ENCODE measurements around the gene MAP3K8. TPM values are rescaled to one million over a fixed set of nuclear protein-coding genes. Genes with fewer than 3 reads are reported as not detected.

MAP3K8 gene
- total and polyA plus RNA-seq, 2 of the 8 experiments (the other 6 are each of a cell fraction or from before 2014, with no cell fraction given), result 5.6 to 6.0 TPM

GRCh38 chr10:30436191-30436611 is 2.2 kb downstream of the MAP3K8 start:
- H3K4me3 ChIP-seq (ENCODE audit: extremely low read depth in 1 of 4, insufficient read depth in 2 of 4, low read depth in 3 of 4, low read length in 4 of 4), result peak overlapping the region in 3 of 4 experiments; percentile 24 to 52 (median 26); a peak in 4 of 8 replicates
- DNase-seq (ENCODE audit: low read depth in 1 of 2, low spot score in 2 of 2) (peak in 1 of 2 experiments; percentile 39), FAIRE-seq (no peak)
- H2BK5ac ChIP-seq (ENCODE audit: low read depth, low read length), result no peak overlapping the region
- H3K36me3 ChIP-seq (ENCODE audit: control insufficient read depth in 2 of 4, insufficient read depth in 4 of 4, low read length in 3 of 4), result peaks cover 0 to 4% (median 3%) of the 10 kb centered on the region in 4 experiments; a peak in 4 of 8 replicates
- peaks cover 2 to 4% of the 10 kb centered on the region in 2 experiments for H4K20me1 ChIP-seq (replicated peaks in 1 of 2; ENCODE audit: control insufficient read depth in 1 of 2, insufficient read depth in 2 of 2, low read length in 2 of 2)
- peak overlapping the region; percentile 53; the same call in 1 of the 2 replicates for H4K8ac ChIP-seq (ENCODE audit: extremely low read depth, insufficient read depth, low read length)
- no peak overlapping the region for H3K23ac ChIP-seq (ENCODE audit: insufficient read length)
- H4K91ac ChIP-seq (replicated peaks; ENCODE audit: insufficient read length, low read length), result no peak overlapping the region
- peaks cover 12 to 25% (median 13%) of the 10 kb centered on the region in 4 experiments; a peak in 6 of 7 replicates for H3K4me1 ChIP-seq (replicated peaks in 1 of 4; ENCODE audit: control insufficient read depth in 3 of 4, insufficient read depth in 4 of 4, low read length in 3 of 4)
- H3K4ac ChIP-seq (replicated peaks; ENCODE audit: insufficient read length, low read depth, low read length), result no peak overlapping the region
- no peak overlapping the region for H3K9ac ChIP-seq (replicated peaks in 1 of 4; ENCODE audit: extremely low read depth in 1 of 4, low read depth in 3 of 4, low read length in 3 of 4)
- no peak overlapping the region for H3K18ac ChIP-seq (ENCODE audit: extremely low read depth, low read length)
- peak overlapping the region; percentile 67 to 97 for H3K4me2 ChIP-seq (ENCODE audit: insufficient read depth in 1 of 2, low read depth in 2 of 2, low read length in 2 of 2)
- no peak overlapping the region for H2AFZ ChIP-seq (ENCODE audit: low read length)
- H3K9me3 ChIP-seq (ENCODE audit: insufficient read depth in 2 of 2, low read depth in 1 of 2, low read length in 1 of 2), result no peaks in the 10 kb centered on the region
- no peak overlapping the region for H3K56ac ChIP-seq (replicated peaks; ENCODE audit: insufficient read length, low read depth, low read length)
- no peak overlapping the region for H2AK5ac ChIP-seq (ENCODE audit: low read depth, low read length)
- peaks cover 20% of the 10 kb centered on the region; the same call in 1 of the 2 replicates for H3K23me2 ChIP-seq (ENCODE audit: low read depth, low read length)
- H3K79me2 ChIP-seq (ENCODE audit: control insufficient read depth in 1 of 2, insufficient read depth in 2 of 2, low read length in 2 of 2), result peaks cover 0 to 22% of the 10 kb centered on the region in 2 experiments; a peak in 2 of 4 replicates
- H2BK20ac ChIP-seq (ENCODE audit: low read length), result 0 out of 2 replicates have a peak overlapping the region, but pooled peaks have one; percentile 13
- 3% methylated on average over 7 of the region's 7 CpGs; no CpG with 5 or more reads in 1 of the 2 experiments for WGBS, 2 experiments (ENCODE audit: extremely low coverage in 1 of 2, insufficient coverage in 1 of 2, insufficient read length in 1 of 2, insufficient replicate concordance in 2 of 2, low coverage in 1 of 2, low lambda C conversion rate in 2 of 2, missing lambda C conversion rate in 1 of 2)
- H3K27me3 ChIP-seq (replicated peaks in 1 of 4; ENCODE audit: control insufficient read depth in 3 of 4, extremely low read depth in 1 of 4, insufficient read depth in 3 of 4, low read length in 3 of 4), result peaks cover 0 to 10% (median 4%) of the 10 kb centered on the region in 4 experiments; a peak in 5 of 7 replicates
- H2BK12ac ChIP-seq (ENCODE audit: low read depth, low read length), result no peak overlapping the region
- ChIA-PET POLR2A (ENCODE audit: partially characterized antibody) (interaction anchor here (1.9 kb wide), 1 partner anchor 31 kb away, joined by 3 read pairs; no protein-coding TSS in a partner anchor), CTCF (ENCODE audit: partially characterized antibody) (interaction anchor here (0.6 to 2.4 kb wide), 3 partner anchors 12 to 1303 kb away, joined by 4 to 7 read pairs (median 5); no protein-coding TSS in a partner anchor)
- H3K14ac ChIP-seq (ENCODE audit: insufficient read length), result no peak overlapping the region
- no peaks in the 10 kb centered on the region for H3K79me1 ChIP-seq (ENCODE audit: low read depth, low read length)
- H4K5ac ChIP-seq (ENCODE audit: insufficient read length, low read depth, low read length), result no peak overlapping the region
- H2BK120ac ChIP-seq (replicated peaks; ENCODE audit: low read depth, low read length), result no peak overlapping the region
- H2BK15ac ChIP-seq (ENCODE audit: low read length), result no peak overlapping the region
- no peak overlapping the region for H3K27ac ChIP-seq (ENCODE audit: low read depth, low read length)
- TF ChIP-seq CHD1 (IDR thresholded peaks at IDR 0.05; ENCODE audit: low read depth, low read length), result no peak
- TF ChIP-seq TCF12 (IDR thresholded peaks at IDR 0.05; ENCODE audit: low read depth, low read length), result no peak
- no peak for TF ChIP-seq SP4 (IDR thresholded peaks at IDR 0.05; ENCODE audit: low read length)
- TF ChIP-seq POU5F1 (IDR thresholded peaks at IDR 0.05; ENCODE audit: low read depth, low read length), result no peak
- TF ChIP-seq PHF8 (conservative IDR thresholded peaks at IDR 0.05; ENCODE audit: low read depth, low read length), result no peak
- TF ChIP-seq CBX5 (IDR thresholded peaks at IDR 0.05; ENCODE audit: low read depth, low read length), result no peak
- TF ChIP-seq TAF1 (IDR thresholded peaks at IDR 0.05; ENCODE audit: low read depth, low read length), result no peak
- no peak for TF ChIP-seq BRCA1 (IDR thresholded peaks at IDR 0.05; ENCODE audit: low read depth, low read length)
- TF ChIP-seq ASH2L (IDR thresholded peaks at IDR 0.05; ENCODE audit: low read length), result peak; percentile 9
- TF ChIP-seq SP1 (IDR thresholded peaks at IDR 0.05; ENCODE audit: low read depth, low read length), result no peak

Measured in H1 (cell line).